ENCODE measurements around the gene CROCC.
A peak's percentile ranks its signal among the peaks of the same experiment; 100 is the strongest.

Gene CROCC

DNA sequence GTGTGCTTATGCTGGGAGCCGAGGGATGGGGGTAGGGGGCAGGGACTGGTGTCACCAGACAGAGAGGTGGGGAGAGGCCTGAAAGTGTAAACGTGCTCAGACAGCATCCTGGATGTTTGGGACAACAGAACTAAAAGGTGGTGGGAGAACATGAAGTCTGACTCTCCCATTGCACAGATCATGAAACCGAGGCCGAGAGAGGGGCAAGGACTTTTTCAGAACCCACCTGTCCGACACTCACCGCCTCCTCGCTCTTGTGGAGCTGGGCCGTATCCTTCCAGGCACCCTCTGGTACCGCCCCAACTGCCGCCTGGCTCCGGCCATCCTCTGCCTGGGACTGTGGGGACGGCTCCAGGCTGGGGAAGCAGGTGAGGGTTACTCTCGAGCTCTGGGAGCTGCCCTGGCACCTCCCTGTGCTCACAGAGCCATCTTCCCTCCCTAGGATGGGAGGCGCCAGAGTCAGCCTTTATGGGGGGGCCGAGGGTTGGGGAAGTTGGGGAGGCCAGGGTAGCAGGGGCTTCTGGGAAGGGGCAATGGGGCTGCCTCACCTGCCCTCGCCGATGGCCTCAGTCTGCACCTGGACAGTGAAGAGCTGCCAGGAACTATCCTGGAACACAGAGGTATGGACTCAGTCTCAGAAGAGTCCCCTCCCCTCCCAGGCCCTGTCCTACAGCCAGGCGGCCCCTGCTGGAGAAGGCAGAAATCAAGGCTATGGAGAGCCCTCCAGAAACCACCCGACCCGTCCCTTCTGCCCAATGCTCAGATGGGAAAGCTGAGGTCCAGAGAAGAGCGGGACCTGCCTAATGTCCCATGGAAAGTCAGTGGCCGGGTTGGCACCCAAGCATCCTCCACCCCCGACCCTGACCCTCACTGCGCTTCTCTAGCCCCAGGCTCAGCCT, 83.0 kb downstream of the CROCC start:
- no peak for DNase-seq
- intact Hi-C loops (cut with DNase I), result no loop called here

DNA sequence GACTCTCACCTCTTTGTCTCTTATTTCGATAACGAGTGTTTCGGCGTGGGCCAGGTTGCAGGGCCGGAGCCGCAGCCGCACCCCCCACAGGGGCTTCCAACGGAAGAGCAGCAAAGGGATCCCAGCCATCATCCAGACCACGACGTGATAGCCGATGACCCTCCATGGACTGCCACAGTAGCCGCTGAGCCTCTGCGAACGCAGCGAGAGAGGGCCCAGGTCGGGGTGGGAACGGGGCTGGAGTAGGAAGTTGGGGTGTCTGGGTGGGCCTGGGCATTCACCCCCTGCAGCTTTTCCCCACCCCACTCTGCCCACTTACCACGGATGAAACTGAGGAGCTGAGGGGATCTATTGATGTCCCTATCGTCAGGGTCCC, 83.6 kb downstream of the CROCC start:
- peak in 1 of 10 donors; percentile 64 for DNase-seq
- intact Hi-C loops (cut with DNase I), result no loop called here

DNA sequence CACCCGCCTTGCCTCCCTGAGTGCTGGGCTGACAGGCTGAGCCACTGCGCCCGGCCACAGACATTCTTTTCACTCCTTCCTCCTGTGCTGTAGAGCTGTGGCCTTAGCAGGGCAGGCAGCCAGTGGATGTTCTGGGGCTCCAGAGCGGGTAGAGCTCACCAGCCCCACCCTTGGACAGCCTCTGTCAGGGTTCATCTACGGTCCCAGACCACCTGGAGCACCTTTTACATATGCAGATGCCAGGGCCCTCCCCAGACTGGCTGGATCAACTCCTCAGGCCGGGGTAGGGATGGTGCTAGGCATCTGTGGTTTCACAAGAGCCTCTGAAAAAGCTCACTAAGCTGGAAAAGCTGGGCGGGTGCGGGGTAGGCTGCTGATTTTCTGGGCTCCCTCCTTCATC, 85.4 kb downstream of the CROCC start:
- peak in 3 of 10 donors; percentile 15 to 43 (median 39) for DNase-seq
- intact Hi-C loops (cut with DNase I), result no loop called here

DNA sequence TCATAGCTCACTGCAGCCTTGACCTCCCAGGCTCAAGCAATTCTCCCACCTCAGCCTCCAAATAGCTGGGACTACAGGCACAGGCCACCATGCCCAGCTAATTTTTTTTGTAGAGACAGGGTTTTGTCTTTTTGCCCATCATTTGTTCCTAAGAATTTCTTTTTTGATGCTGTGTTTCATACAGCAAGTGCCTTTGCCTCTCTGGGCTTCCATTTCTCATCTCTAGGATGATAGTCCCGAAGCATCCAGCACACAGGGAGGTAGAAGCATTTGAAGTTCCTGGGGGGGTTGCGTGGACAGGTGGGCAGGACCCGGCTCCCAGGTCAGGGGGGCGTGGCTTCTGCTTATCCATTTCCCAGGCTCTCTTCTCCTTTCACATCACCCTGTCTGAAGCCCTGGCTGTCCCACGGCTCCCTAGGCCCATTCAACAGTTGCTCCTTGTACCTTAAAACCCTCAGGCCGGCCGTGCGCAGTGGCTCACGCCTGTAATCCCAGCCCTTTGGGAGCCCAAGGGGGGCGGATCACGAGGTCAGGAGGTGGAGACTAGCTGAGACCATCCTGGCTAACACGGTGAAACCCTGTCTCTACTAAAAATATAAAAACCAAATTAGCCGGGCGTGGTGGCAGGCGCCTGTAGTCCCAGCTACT, 86.6 kb downstream of the CROCC start:
- peak in 3 of 10 donors; percentile 37 to 76 (median 39) for DNase-seq
- intact Hi-C loops (cut with DNase I), result no loop called here

DNA sequence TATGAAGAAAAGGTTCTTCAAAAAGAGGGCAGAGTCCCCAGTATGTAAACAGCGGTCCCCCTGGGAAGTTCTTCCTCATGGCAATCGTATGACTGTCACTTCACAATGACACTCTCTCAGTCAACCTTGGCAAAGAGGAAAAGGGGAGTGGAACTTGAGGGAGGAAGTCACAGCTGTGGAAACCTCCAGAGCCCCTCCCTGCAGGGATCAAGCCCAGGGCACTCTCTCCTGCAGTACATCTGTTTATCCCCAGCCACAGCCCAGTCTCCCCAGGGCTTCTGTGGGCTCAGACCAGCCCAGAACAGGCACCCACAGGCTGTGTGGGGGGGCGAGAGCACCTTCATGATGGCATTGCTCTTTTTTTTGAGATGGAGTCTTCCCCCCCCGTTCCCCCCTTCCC, 88.0 kb downstream of the CROCC start:
- peak in 3 of 10 donors; percentile 25 to 60 (median 49) for DNase-seq
- intact Hi-C loops (cut with DNase I), result loop anchor here (10.0 kb wide), 1 partner anchor 45 kb away; no protein-coding TSS in a partner anchor

DNA sequence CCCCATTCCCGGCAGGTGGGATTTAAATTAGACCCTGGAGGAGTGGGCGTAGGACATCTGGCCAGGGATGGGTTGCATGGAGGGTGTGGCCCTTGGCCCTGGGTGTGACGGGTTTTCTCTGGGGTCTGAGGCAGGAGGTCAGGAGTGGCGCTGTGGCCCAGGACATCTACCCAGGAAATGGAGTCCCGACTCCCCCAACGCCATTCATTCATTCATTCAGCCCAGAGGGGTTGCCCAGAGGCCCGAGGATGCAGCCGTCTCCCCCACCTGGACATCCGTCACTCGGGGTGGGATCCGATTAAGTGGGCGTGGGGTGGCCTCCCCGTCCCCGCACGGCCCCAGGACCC, 89.3 kb downstream of the CROCC start:
- peak in 1 of 10 donors; percentile 70 for DNase-seq
- intact Hi-C loops (cut with DNase I), result loop anchor here (10.0 kb wide), 1 partner anchor 46 kb away; no protein-coding TSS in a partner anchor

DNA sequence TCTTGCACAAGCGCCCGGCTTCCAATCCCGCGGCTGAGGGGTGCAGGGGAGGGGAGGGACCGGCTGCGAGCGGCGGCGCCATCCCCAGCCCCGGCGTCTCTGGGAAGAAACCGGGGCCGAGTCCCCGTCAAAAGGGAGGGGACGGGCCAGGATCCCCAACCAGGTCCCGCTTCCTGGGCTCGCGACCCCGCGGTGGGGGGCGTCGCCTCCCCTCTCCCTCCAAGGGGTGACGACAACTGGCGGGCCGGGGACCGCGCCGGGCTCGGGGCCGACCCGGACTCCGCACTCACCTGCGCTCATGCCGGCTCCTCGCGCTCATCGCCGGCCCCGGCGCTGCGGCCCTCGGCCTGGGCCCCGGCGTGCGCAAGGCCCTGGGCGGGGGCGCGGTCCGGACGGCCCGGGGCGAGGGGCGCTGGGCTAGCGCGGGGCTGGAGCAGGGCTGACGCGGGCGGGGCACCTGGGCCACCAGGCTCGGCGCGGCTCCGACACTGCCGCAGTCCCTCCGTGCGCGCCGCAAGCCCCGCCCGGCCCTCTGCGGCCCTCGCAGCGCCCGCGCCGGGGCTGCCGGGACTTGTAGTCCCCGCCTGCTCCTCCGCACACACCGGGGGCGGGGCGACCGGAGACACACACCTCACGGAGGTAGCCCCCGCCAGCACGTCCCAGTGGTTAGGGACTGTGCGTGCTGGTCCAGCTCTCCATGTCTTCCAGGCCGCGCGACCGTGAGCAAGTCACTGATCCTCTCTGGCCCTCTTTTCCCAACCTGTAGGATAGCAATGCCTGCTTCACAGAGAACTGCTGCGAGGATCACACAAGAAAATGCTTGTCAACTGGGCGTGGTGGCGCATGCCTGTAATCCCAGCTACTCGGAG, 89.9 kb downstream of the CROCC start, which contains the start of gene ATP13A2:
Gene ATP13A2 (minus strand): TSS at position 490 of the 869 bp plus-strand sequence. CDS start 190 bp downstream, at position 300.
- DNase-seq, result peak; percentile 62 to 98 (median 86)
- intact Hi-C loops (cut with DNase I), result loop anchor here (10.0 kb wide), 1 partner anchor 47 kb away; no protein-coding TSS in a partner anchor

DNA sequence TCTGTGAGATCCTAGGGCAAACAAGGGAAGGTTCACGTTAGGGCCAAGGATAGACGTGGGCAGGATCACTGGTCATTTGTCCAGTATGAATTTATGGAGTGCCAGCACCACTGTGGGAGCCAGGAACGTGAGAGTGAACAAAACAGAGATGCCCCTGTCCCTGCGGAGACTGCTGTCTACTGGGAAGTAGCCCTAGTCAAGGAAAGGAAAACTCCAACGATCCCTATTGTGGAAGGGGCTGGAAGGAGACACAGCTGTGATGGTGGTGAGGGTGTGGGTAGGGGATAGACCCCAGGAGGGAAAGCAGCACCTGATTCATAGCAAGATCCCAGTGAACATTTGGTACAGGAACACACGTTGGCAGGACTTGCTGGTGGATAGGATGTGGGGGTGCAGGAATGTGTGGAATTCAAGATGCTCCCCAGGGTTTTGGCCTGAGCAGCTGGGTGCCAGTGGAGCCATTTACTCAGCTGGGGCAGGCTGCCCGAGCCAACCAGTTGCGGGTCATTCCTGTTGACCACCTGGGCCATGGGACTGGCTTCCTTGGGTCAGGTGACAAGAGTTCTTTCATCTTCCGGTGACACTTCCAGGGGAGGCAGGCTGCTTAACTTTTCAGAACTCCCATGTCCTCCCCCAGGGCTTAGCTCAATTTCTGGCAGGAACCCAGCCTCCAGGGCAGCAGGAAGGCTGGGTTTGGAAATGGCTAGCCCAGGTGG, 91.2 kb downstream of the CROCC start:
- intact Hi-C loops (cut with DNase I), result loop anchor here (10.0 kb wide), 1 partner anchor 48 kb away; no protein-coding TSS in a partner anchor
- peak in 3 of 10 donors; percentile 39 to 74 (median 68) for DNase-seq

DNA sequence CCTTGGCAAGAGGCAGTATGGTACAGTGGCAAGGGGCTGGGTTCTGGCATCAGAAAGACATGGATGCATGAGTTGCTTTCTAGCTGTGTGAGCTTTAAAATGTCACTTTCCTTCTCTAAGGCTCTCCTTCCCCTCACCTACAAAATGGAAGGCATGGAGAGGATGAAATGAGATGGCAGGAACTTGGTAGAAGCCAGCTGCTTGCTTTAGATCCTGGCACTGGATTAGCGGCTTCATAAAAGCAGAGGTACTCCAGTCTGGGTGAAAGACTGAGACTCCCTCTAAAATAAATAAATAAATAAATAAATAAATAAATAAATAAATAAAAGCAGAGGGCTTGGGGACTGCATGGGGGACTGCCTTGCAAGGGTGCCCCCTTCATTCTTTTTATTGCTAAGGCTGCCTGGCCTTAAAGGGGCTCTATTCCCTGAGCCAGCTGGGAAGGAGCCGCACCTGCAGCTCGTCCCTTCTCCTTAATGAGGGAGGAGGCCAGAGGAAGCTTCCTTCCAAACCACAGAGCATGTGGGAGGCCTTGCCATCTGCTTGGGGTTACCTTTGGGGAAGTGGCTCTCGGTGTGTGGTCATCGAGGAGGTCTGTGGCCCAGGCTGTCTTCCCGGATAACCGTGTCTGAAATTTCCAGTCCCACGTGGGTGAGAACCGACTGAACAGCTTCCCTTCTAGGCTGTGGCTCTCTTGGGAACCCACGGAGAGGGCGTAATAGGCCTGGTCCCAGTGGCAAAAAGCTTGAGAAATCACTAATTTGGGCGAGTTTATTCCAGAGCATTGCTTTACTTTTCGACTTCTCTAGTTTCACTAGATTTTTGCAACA, 92.0 kb downstream of the CROCC start:
- intact Hi-C loops (cut with DNase I), result loop anchor here (10.0 kb wide), 1 partner anchor 49 kb away; no protein-coding TSS in a partner anchor

DNA sequence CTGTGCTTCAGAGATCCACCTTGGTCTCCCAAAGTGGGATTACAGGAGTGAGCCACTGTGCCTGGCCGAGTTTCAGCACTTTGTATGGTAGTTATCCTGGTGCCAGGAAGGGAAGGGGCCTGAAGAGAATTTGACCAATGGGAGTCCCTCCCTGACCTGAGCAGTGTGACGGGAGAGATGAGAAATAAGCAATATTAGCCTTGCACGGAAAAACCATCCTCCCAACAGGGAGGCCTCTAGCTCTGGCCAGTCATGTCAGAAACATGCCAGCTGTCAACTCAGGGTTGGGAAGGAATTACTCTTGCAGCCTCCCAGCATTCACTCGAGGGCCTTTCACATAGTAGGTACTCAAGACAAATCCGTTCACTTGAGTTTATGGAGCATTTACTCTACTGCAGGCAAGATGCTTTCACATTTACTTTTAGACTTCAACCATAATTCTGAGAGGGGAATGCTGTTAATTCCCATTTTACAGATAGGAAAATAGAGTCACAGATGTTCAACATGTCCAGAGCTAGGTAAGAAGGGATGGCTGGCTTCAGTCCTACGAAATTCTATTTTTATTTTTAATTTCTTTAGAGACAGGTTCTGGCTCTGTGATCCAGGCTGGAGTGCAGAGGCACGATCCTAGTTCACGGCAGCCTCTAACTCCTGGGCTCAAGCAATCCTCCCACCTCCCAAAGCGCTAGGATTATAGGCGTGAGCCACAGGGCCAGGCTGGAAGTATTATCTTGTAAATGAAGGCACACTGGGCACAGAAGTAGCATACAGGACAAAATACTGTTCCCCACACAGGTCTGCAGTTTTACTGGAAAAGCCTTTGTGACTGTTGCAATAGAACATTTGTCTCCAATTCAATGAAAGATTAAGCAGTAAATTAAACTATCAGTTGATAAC, 93.2 kb downstream of the CROCC start:
- no peak for DNase-seq
- intact Hi-C loops (cut with DNase I), result loop anchor here (10.0 kb wide), 1 partner anchor 50 kb away; no protein-coding TSS in a partner anchor

More for the DNA sequence above, 92.0 kb downstream of the CROCC start:
- DNase-seq, result peak in 4 of 10 donors; percentile 29 to 65 (median 56)

DNA sequence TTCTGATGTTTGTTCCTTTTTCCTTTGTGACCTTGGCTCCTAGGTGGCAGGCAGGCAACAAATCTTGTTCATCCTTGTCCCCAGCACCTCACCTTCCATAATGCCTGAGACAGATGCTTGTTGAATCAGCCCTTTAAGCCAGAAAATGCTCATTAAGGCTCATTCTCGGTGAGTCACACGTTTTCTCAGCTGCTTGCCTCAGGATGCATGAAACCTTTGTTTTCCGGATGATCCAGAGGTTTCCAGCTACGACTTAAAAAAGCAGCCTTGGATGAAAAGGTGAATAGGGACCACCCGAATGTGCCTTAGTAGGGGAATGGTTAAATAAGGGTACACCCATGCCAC, 94.6 kb downstream of the CROCC start:
- no peak for DNase-seq
- intact Hi-C loops (cut with DNase I), result loop anchor here (10.0 kb wide), 1 partner anchor 51 kb away; no protein-coding TSS in a partner anchor

DNA sequence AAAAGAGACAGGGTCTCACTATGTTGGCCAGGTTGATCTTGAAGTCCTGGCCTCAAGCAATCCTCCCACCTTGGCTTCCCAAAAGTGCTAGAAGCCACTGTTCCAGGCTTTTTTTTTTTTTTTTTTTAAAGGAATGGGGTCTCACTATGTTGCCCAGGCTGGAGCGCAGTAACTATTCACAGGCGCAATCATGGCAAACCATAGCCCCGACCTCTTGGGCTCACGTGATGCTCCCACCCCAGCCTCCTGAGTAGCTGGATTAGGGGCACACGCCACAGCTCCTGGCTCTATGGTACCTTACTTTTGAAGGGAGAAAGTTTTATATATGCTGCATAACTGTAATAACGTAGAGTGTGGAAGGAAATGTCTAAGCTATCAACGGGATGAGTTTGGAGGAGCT, 95.7 kb downstream of the CROCC start:
- DNase-seq, result no peak
- intact Hi-C loops (cut with DNase I), result loop anchor here (10.0 kb wide), 1 partner anchor 53 kb away; no protein-coding TSS in a partner anchor

DNA sequence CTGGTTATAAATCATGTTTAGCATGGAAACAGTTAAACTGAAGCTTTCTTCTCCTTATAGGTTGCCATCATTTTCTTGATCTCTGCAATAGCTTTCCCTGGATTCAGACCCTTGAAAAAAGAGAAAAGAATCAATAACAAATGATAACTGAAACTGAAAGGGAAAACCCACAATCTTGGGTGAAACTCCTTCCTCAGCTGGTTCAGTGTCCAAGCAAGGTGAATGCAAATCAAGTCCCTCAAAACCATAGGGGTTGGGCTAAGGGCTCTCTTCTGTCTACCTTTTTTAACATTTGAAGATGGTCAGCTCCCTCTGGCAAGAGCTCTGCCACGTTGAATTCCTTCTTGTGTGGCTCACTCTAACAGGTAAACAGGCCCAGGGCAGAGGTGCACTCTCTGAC, 97.1 kb downstream of the CROCC start:
- intact Hi-C loops (cut with DNase I), result loop anchor here (10.0 kb wide), 1 partner anchor 54 kb away; no protein-coding TSS in a partner anchor
- DNase-seq, result no peak

DNA sequence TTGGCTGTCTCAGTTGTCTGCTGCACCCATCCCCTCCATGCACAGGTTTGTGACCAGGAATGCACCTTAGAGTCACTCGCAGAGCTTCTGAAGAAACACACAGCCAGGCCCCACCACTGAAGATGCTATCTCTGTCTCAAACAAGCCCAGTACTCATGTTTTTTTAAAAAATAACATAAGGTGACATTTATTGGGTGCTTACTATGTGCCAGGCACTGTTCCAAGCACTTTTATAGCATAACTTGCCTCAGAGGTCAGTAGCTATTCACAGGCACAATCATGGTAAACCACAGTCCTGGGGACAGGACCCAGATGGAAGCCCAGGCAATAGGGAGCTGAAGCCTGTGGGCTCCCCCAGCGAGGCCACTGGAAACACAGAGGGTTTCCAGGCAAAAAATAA, 98.8 kb downstream of the CROCC start:
- DNase-seq, result no peak

DNA sequence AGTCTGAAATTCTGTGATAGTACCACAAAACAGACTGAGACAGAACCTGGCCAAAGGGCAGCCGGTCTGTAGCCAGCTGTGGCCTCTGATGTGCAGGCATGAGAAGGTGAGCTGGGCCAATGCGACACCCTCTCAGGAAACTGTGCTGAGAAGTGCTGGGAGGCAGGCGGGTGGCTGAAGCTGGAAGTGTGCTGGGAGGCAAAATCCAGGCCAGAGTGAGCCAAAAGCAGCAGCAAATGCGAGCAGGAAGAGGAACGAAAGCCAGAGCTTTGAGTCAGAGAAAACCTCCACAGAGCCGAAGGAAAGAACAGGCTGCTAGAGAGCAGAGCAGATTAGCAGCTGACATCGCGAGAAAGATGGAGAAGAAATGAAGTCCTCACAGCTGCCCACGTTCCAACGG, 100.2 kb downstream of the CROCC start:
- DNase-seq, result peak in 7 of 10 donors; percentile 14 to 91 (median 43)
- intact Hi-C loops (cut with DNase I), result no loop called here

More for the DNA sequence above, 98.8 kb downstream of the CROCC start:
- intact Hi-C loops (cut with DNase I), result no loop called here
